HL-60 (cell line): ENCODE data around the gene C9orf72.

ENCODE experiments used
- CTCF ChIP-seq: IDR thresholded peaks from one replicate; pipeline ENCODE4 v1.5.1; 2011; ENCODE audit warnings: low read length, control low read depth, inconsistent platforms; ENCODE audit not compliant: insufficient read depth
- POLR2AphosphoS5 ChIP-seq: IDR thresholded peaks from 2 replicates; pipeline ENCODE4 v1.6.1; 2012; ENCODE audit warnings: low read depth
- SPI1 ChIP-seq: IDR thresholded peaks from 2 replicates; pipeline ENCODE4 v1.6.1; 2012; ENCODE audit warnings: low read depth, mild to moderate bottlenecking, borderline replicate concordance

- TF ChIP-seq CTCF: no peak
- TF ChIP-seq POLR2AphosphoS5: no peak
- TF ChIP-seq SPI1: no peak
Measured at GRCh38 chr9:27540502-27540901, 32.8 kb downstream of the C9orf72 start.
